ENCODE measurements around the gene GABRG2. TPM values are rescaled to one million over a fixed set of nuclear protein-coding genes. Genes with fewer than 3 reads are reported as not detected.

The GABRG2 gene
- total and polyA plus RNA-seq, 2 experiments from 2014 or later: 3.5 to 5.3 TPM

- Histone ChIP-seq H3K79me2 (replicated peaks; ENCODE audit: insufficient read depth) (no peaks in the 10 kb centered on the region), H3K9me2 (ENCODE audit: insufficient read depth) (peaks cover 2% of the 10 kb centered on the region), H3F3A (replicated peaks; ENCODE audit: low read depth) (no peaks in the 10 kb centered on the region), H3K27ac (ENCODE audit: low read depth) (no peak overlapping the region), H3K4me1 (ENCODE audit: insufficient read depth) (no peaks in the 10 kb centered on the region), H3K4me2 (no peak overlapping the region), H3K27me3 (ENCODE audit: insufficient read depth) (no peaks in the 10 kb centered on the region), H3K36me3 (ENCODE audit: insufficient read depth) (no peaks in the 10 kb centered on the region), H3K4me3 (no peak overlapping the region), H4K20me1 (replicated peaks; ENCODE audit: insufficient read depth) (no peaks in the 10 kb centered on the region), H2AFZ (no peak overlapping the region)
- Mint-ChIP-seq H3K27me3 (ENCODE audit: insufficient read depth, low read depth, poor library complexity) (no peaks in the 10 kb centered on the region), H3K4me1 (no peaks in the 10 kb centered on the region), H3K27ac (no peak overlapping the region), H3K9me3 (peaks cover 16% of the 10 kb centered on the region; the same call in 2 of the 3 replicates), H3K36me3 (ENCODE audit: low read depth) (no peaks in the 10 kb centered on the region), H3K4me3 (no peak overlapping the region)
- DNase-seq (ENCODE audit: low spot score) (no peak), ATAC-seq (no peak)
- no peak for TF ChIP-seq ZNF462 (CRISPR knock-in tag; IDR thresholded peaks at IDR 0.05)
- TF ChIP-seq REST (IDR thresholded peaks at IDR 0.05; ENCODE audit: unreplicated experiment): no peak
- no peak for TF ChIP-seq STAT1 (IDR thresholded peaks at IDR 0.05; ENCODE audit: unreplicated experiment)
- no peak for TF ChIP-seq ZNF331 (CRISPR knock-in tag; IDR thresholded peaks at IDR 0.05; ENCODE audit: low read depth)
- no peak for TF ChIP-seq ZNF114 (CRISPR knock-in tag; IDR thresholded peaks at IDR 0.05)
- no peak for TF ChIP-seq EZH2 (IDR thresholded peaks at IDR 0.05; ENCODE audit: low read depth, unreplicated experiment)
- no peak for TF ChIP-seq EZH2phosphoT487 (IDR thresholded peaks at IDR 0.05; ENCODE audit: unreplicated experiment)
- no peak for TF ChIP-seq CTCF (conservative IDR thresholded peaks at IDR 0.05; ENCODE audit: low read depth in 2 of 2)
- TF ChIP-seq CREB1 (CRISPR knock-in tag; IDR thresholded peaks at IDR 0.05; ENCODE audit: low read depth): no peak
- TF ChIP-seq JUNB (IDR thresholded peaks at IDR 0.05; ENCODE audit: unreplicated experiment): no peak
- TF ChIP-seq ETS1 (IDR thresholded peaks at IDR 0.05): no peak
- TF ChIP-seq POLR2AphosphoS5 (IDR thresholded peaks at IDR 0.05; ENCODE audit: low read depth): no peak
- TF ChIP-seq NANOG (IDR thresholded peaks at IDR 0.05; ENCODE audit: borderline replicate concordance): no peak
These were observed 122.1 kb downstream of the GABRG2 start for GRCh38 chr5:162189719-162190118.

Measured in GM23338 (cell line).